GM21825 (cell line): ENCODE measurements around the gene CBX4.

Source experiments
- ATAC-seq: cut with Tn5 transposase; IDR thresholded peaks from one replicate; pipeline ENCODE4 v1.9.1; 2021; ENCODE audit warnings: mild to moderate bottlenecking, moderate library complexity; ENCODE audit not compliant: unreplicated experiment

Gene CBX4

DNA sequence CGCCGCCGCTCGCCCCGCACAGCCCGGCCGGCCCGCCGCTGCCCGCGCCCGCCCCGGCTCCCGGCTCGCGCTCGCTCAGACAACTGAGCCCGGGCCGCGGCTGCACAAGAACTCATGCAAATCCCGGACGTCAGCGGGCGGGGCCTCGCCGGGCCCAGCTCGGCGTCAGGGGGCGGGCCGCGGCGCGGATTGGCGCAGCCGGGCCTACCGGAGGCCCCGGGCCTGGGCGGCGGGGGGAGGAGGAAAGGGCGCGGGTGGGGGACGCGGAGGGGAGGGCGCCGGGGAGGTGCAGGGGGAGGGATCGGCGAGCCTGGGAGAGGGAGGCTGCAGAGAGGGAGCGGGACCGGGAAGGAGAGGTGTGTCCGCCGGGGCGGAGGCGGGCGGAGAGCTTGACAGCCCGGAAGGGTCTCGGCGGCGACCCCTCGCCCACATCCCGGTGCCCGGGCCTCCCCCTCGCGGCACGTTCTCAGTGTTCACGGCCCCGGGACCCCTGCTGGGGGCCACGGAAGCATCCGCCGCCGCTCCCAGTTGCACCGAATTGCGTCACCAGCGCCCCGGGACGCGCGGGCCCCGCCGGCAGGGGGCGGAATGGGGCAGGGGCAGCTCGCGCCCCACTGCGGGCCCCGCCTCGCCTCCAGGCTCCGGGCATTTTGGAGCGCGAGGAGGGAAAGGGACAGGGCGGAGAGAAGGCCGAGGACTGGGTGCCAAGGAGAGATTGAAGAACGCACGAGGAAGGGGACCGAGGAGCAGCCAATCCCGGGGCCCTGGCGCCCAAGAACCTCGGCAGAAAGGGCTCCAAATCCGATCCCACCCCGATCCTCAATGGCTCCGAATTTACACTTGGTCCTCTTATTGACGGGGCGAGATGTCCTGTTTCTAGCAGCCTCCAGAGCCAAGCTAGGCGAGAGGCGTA lies at the start of gene CBX4:
TSS of gene CBX4 (minus strand) at position 85 of the 913 bp plus-strand sequence. CDS start 189 bp downstream, outside the sequence.
- peak; percentile 48 for ATAC-seq

DNA sequence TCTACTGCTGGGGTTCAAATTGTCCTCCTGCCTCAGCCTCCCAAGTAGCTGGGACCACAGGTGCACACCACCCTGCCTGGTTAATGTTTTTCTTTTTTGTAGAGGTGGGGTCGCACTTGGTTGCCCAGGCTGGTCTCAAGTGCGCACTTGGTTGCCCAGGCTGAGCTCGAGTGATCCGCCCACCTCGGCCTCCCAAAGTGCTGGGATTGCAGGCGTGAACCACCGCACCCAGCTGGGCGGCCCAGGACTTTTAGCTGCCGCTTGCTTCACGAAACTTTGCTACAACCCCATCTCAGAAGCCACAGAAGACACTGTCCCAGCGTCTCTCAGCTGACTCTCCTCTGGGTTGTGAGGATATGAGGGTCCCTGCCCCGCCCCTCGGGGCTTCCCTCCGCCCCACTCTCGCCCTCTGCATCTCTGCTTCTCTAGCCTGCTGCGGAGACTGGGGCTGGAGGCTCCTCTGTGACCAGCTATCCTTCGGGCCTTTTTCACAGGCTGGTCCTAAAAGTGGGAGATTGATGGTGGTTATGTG lies 48.8 kb upstream of the CBX4 start:
- no peak for ATAC-seq

DNA sequence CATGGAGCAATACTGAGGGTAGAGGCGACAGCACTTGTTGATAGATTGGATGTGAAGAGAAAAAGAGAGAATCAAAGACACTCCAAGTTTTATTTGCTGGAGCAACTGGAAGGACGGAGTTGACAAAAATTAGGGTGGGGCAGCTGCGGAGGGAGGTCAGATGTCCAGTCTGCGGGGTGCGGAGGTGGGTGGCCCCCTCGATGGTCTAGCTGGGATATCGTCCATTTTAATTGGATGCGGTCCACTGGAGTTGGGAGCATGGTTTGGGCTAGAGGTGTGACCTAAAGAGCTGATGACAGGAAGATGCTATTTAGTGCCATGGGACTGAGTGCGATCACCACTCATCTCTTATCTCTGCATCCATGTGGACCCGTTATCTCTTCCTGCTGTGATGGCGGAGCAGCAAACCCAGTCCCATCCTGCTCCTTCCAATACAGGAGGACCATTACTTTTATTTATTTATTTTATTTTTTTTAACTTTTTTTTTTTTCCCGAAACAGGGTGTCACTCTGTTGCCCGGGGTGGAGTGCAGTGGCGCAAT lies 48.3 kb upstream of the CBX4 start:
- ATAC-seq = no peak

DNA sequence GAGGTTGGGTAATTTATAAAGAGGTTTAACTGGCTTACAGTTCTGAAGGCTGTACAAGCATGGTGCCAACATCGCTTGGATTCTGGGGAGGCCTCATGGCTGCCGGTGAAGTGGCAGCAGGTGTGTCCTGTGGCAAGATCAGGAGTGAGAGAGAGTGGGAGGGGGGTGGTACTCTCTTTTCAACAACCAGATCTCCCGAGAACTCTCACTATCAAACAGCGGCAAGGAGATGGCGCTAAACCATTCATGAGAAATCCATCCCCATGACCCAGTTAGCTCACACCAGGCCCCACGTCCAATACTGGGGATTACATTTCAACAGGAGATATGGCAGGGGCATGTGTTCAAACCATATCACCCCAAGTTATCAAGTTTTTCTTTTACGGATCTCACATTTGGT lies 44.0 kb upstream of the CBX4 start:
- ATAC-seq = no peak

DNA sequence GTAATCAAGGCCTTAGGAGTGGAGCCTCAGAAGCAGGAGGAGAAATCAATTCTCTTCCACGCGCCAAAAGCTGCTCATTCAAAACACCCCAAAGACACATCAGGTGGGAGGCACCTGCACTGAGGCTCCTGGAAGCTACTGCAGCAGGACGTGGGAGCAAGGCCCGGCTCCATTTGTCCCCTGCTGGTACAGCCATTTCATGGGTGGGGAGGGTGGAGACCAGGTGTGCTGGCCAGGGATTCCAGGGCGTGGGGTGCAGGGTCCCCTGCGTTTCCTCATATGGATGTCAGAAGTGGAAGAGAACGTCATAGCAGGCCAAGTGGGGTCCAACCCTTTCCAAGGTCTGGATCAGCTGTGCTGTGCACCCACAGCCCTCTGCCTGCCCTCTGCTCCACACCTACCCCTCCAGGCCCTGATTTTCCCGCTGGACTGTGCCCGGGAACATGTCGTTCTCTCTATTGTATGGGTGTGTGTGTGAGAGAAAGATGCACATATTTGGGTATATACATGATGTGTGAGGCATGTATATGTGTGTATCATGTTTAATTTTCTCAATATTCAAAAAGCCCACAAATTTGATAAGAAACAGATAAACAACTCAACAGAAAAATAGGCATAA lies 39.2 kb upstream of the CBX4 start:
- ATAC-seq = no peak

DNA sequence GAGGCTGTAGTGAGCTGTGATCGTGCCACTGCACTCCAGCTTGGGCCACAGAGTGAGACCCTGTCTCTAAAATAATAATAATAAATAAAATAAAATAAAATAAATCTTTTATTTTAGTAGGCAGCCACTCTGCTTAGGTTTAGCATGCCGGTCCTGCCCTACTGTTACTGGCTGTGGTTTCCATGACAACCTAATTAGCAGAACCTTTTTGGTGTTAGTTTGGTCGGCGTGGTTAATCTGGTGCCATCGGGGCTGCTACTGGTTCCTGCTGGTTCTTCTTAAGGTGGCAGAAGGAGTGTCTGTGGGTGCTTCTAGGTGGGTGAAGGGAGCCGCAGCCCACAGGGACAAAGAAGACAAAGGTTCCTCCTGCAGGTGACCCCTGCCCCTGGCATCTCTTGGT lies 37.8 kb upstream of the CBX4 start:
- no peak for ATAC-seq

DNA sequence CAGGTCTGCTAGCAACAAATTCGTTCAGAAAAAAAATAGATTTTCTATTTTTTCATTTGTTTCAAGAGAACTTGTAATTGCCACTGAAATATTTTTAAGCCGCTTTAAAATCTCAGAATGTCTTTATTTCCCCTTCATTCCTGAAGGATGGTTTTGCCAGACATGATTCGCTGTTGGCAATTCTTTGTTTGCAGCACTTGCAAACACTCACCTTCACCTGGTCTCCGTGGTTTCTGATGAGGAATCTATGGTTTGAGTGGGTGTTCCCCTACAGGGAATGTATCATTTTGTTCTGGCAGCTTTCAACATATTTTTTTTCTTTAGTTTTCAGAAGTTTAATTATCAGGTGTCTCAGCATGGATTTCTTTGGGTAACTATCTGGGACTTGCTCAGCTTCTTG lies 36.3 kb upstream of the CBX4 start:
- no peak for ATAC-seq

DNA sequence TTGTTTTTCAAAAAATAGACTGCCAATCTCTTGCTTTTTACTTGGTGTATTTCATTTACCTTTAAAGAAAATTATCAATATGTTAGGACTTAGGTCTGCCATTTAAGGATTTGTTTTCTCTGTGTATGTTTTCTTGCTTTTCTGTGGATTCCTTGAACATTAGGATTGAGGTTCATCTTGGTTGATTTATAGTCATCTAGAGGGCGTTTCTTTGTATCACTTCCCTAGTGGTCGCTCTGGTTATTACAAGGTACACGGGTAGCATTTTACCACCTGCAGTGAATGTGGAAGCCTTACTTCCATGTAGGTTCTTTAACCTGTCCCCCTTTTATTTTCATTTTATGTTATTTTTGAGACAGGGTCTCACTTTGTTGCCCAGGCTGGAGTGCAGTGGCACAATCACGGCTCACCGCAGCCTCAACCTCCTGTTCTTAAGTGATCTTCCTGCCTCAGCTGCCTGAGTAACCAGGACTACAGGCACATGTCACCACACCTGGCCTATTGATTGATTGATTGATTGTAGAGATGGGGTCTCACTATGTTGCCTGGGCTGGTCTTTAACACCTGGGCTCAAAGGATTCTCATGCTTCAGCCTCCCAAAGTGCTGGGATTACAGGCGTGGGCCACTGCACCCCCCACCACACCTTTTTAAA lies 35.2 kb upstream of the CBX4 start:
- ATAC-seq = no peak

DNA sequence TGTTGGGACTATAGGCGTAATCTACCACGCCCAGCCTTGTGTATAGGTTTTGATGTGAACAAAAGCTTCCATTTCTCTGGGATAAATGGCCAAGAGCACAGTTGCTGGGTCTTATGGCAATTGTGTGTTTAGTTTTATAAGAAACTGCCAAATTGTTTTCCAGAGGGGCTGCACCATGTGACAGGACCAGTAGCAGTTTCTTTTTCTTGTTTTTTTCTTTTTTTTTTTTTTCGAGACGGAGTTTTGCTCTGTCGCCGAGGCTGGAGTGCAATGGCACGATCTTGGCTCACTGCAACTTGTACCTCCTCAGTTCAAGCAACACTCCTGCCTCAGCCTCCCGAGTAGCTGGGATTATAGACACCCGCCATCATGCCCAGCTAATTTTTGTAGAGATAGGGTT lies 34.3 kb upstream of the CBX4 start:
- no peak for ATAC-seq

DNA sequence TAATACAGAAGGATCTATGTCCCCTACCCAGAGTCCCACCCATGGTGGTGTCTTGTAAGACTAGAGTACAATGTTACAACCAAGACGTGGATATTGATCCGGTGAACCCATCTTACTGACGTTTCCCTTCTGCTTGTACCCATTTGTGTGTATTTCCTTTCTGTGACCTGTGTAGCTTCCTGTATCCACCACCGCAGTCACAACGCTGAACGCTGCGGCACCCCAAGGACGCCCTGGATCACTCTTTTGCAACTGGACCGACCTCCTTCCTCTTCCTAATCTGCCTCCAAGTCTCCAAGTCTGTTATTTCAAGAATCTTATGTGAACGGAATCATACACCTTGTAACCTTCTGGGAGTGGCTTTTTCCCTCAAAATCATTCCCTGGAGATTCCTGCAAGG lies 33.5 kb upstream of the CBX4 start:
- no peak for ATAC-seq

DNA sequence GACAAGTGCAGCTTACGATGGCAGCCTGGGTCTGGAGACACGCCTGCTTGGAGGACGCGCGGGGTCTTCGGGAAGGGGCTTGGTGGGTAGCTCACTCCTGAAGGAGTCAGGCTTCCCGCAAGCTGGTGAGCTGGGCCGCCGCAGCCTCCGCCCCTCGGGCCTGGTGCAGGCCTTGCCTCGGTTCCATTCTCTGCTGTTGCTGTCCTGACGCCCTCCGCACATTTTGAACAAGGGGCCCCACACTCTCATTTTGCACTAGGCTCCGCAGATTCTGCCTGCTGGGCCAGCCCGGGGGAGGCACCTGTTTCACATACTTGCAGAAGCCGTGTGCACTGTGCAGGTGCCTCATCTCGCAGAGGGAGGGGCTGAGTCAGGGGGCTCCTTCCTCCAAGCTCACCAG lies 31.9 kb upstream of the CBX4 start:
- ATAC-seq = no peak

DNA sequence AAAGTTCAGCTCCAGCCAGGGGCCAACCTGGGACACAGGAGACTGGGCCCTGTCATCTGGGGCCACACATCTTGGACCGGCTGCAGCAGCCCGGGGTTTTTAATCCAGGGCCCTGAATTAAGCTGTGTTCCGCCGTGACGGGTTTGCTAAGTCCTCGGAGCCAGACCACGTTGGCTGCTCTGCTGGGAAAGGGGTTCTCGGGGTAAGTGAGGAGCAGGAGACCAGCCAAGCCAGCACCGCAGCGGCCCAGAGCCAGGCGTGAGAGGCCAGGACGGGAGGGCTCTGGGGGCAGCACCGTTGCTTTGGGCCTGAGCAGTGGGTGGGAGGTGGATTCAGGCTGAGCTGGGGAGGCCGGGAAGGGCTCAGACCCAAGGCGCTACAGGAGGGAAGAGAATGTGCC lies 31.3 kb upstream of the CBX4 start:
- ATAC-seq = no peak

DNA sequence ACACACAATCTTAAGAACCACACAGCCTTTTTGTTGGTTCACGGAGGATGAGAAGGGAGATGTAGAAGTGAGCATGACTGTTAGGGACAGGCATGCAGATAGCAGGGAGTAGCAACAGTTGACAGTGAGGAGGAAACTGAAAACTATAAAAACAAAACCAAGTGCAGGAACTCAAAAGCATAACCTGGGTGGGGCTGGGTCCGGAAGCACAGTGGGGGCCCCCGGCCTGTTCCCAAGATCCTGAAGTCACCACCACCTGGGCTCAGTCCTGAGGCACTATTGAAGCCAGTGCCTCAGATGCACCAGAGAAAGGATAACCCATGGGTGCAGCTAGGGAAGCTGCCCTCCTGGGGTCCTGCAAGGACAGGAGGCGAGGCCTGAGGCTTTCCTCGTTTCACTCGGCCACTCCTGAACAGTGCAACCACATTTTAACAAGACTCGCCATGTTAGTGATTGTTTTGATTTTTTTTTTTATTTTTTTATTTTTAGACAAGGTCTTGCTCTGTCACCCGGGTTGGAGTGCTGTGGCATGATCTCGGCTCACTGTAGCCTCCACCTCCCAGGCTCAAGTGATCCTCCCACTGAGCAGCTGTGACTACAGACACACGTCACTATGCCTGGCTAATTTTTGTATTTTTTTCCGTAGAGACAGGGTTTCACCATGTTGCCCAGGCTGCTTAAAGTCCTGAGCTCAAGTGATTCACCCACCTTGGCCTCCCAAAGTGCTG lies 27.7 kb upstream of the CBX4 start:
- ATAC-seq = no peak

DNA sequence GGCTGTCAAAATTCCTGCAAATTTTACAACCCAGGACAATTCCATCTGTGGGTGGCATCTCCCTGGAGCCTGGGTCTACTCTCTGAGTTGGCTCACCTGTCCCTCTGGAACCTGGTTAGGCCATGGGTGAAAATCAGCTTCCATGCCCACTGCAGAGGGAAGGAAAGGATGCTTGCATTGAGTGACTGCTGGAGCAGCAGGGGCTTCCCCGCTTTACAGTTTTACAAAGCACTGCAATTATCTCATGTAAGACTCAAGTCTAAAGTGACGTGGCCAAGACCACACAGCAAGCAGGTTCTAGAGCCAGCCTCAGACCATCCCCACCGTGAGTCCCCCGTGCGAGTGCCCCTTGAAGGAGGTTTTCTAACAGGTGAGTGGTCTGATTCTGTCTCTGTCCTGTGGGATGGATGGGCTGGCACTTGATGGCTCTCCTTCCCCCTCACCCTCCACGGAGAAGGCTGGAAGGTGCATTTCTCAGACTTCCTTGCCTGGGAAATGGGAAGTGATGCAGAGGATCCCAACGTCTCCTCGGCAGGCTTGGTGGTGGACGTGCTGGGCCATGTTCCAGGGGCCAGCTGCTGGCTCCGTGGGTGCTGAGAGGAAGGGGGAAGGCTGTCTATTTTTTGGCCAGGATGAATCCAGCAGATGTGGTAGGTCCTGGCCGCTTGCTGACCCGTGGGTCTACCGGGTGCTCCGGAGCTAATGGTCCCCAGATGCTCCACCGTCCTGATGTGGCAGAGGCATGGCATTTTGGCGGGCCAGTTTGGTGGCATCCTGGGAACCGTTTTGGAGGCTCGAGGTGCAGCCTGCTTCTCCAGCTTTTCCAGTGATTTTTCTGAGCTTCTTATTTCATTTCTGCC lies 26.3 kb upstream of the CBX4 start:
- ATAC-seq = no peak

DNA sequence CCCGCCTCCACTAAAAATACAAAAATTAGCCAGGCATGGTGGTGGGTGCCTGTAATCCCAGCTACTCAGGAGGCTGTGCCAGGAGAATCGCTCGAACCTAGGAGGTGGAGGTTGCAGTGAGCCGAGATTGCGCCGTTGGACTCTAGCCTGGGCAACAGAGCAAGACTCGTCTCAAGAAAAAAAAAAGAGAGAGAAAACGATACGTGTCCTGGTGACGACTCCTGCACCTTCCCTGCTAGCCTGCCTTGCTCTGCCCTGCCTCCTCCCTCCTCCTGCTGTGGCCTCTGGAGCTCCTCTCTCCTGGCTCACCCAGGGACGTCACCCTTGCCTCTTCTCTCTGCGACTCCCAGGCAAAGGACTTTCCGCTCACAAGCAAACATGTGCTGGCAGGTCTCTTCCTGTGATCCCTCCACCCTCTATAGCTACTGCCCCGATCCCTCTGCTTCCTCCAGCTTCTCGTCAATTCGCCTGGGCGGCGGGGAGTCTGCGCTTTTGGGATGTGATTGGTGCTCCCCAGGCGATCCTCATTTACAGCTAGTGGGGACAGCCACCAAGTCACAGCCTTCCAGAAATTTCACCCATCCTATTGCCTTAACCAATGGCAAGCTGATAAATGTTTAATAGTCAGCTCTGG lies 25.5 kb upstream of the CBX4 start:
- ATAC-seq = no peak

DNA sequence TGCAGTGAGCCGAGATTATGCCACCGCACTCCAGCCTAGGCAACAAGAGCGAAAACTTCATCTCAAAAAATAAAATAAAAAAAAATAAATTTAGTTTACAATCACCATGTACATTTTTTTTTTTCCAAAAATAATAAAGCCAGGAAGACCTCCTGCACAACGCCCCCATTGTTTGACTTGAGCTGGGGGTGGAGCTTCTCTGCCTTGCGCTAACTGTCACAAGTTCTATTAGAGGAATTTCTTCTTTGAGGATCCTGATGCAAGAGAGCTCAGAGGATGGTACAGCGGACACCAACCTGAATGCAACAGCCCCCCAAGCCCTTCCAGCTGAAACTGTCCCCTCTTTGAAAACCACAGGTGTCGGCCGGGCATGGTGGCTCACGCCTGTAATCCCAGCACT lies 24.9 kb upstream of the CBX4 start:
- no peak for ATAC-seq

DNA sequence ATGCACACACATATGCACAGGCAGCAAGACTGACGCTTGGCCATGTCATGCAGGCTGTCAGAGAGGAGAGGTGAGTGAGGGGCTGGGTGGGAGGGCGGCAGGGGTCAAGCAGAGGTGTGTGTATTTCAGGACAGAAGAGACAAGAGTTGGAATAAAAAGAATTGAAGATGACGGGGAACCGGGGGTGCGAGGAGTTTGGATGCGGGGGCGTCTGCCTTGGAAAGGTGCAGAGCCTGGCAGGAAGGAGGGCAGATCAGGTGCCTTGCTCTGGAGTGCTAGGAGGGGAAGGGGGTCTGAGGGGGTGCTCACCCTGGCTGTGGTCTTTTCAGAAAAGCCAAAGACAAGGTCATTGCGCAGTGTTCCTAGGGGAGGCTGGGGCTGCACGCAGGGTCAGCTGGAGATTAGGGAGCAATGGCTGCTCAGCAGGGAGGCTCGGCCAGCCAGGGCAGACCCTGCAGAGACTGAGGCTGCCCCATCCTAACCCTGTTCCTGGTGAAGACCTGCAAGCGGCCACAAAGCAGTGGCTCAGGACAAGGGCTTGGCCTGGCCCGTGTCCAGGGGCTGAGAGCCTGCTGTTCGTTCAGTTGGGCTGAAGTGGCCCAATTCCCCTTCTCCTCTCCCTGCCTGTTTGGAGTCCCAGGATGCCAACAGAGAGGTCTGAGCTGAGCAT lies 23.7 kb upstream of the CBX4 start:
- no peak for ATAC-seq

DNA sequence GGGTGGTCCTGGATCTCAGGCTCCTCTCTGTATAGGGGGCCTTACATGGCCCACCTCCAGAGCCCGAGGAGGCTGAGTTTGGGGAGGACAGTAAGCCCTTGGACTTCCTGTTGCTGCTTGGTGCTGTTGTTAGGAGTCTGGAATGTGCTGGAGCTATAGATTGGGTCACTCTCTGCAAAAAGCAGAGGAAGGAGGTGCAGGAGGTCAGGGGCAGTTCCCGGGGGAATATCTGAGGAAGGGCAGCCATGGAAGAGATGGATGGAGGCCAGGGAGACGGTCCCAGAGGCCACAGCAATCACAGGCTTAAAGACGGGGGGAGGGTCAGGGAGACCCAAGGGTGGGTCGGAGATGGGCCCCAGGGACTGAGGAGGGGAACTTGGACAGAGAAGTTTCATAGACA lies 23.0 kb upstream of the CBX4 start:
- ATAC-seq = no peak
